ENCODE measurements around the gene MTNR1B. TPM values are rescaled to one million over a fixed set of nuclear protein-coding genes. Genes with fewer than 3 reads are reported as not detected.

Gene MTNR1B
- total RNA-seq, 1 donor from 2014 or later: not detected

Other genes with a start within 250 kb of the MTNR1B start
- 6.3 and 11.4 TPM in 2 replicates for gene SLC36A4, start 228.3 kb downstream of the MTNR1B start, total RNA-seq